NT2/D1 (cell line): ENCODE results near the gene NELFE.

Source experiments
- SUZ12 ChIP-seq: IDR thresholded peaks from 2 replicates; pipeline ENCODE4 v1.6.1; 2011; ENCODE audit not compliant: insufficient read length, insufficient read depth; ENCODE audit errors: extremely low read depth
- YY1 ChIP-seq: IDR thresholded peaks from 2 replicates; pipeline ENCODE4 v1.6.1; 2011; ENCODE audit not compliant: insufficient read length, insufficient read depth
- ZNF274 ChIP-seq: IDR thresholded peaks from 2 replicates; pipeline ENCODE4 v1.6.1; 2011; ENCODE audit warnings: mild to moderate bottlenecking, low read depth, low read length

DNA sequence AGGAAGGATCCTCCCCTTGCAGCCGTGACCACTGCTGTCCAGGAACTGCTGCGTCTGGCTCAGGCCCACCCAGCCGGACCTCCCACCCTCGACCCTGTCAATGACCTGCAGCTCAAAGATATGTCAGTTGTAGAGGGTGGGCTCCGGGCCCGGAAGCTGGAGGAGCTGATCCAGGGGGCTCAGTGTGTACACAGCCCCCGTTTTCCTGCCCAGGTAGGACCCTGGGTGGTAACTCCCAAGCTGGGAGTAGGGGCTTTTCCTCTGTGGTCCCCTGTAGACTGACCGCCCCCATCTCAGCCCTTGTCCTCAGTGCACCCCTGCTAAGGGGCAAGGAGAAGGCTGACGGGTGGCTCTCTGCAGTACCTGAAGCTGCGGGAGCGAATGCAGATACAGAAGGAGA is 9.6 kb upstream of the NELFE start:
- TF ChIP-seq ZNF274, result no peak
- no peak for TF ChIP-seq YY1
- TF ChIP-seq SUZ12, result no peak
